GM18505 (cell line): ENCODE results near the gene SIRPB1.
"Not testable (repeated sequence)": the region's sequence is repeated elsewhere in the genome, so short reads cannot be mapped to it uniquely, and the experiment has no call there.

Experiments used
- ATAC-seq: cut with Tn5 transposase; IDR thresholded peaks from one replicate; pipeline ENCODE4 v1.9.1; 2021; ENCODE audit not compliant: unreplicated experiment
- POLR2A ChIP-seq: IDR thresholded peaks from 4 replicates; pipeline ENCODE4 v1.6.1; 2011; ENCODE audit warnings: borderline replicate concordance; ENCODE audit not compliant: insufficient read depth, insufficient read length; ENCODE audit errors: extremely low read depth

SIRPB1 gene

DNA sequence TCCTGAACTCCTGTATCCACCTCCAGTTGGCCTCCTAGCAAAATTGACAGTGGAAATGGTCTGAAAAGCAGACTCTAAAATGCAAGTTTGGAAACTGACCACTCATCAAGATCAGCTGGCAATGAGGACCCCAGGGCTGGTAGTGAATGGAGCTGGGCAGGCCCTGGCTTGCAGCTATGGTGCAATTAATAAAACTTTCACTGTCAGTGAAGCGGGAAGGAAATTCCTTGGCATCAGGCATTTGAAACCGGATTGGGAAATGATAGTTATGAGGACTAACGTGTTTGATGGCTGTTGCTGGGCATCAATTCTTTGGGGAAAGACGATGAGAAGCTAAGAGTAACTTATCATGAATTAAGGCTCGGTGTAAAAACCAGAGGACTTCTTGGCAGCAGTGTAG, 19.1 kb downstream of the SIRPB1 start:
- ATAC-seq = no peak
- no peak for TF ChIP-seq POLR2A

DNA sequence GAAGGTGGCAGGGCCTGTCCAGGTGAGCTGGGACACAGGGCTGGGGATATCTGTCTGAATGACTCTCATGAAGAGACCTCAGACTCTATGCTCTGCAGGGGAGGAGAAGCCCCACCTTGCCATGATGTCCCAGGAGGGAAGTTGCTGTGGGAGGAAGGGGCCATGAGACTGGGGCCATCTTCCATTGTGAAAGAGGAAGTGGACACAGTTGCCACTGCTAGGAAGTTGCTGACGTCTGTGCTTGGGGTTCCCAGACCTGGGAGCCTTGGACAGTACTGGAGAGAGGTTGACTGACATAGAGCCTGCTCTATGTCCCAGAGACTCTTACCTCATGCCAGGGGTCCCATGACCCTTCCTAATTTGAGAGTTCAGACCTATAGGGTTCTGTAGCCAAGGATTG, 24.5 kb downstream of the SIRPB1 start:
- no peak for ATAC-seq
- TF ChIP-seq POLR2A = no peak

DNA sequence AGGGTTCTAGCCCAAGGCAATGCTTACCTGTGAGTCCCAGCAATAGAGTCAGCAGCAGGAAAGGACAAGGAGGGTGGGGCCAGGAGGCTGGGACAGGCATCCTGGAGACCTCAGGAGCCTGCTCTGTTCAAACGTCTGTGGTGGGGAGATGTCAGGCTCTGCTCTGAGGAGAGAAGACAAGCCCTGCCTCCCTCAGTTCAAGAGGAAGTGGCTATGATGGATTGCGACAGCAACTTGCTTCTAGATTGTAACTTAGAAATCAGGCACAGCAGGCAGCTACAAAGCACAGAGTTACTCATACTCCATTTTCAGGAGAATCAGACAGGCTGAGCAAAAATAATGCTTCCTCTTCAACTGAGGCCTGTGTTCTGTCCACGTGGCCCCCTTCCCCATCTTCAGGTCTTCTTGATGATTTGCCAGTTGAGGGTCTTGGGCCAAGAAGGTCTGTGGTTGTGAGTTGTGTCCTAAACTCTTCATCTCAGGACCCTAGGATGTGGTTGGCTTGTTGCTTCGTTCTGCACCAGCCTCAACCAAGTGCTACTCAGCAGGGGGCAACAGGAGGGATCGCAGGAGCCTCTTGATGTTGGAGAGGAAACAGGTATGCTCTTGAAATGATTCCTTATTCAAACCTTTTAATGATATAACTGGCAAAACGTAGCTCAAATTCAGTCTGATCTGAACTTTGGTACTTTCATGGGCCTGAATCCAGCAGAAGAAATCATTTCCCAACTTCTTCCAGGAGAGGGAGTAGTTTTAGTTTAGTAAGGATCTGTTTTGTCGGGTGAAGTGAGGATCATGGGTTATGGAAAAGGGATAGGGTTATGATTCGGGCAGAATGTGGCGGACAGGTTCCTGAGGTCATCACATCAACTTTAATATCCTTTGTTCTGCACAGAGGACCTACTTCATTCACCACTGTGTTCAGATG, 31.0 kb downstream of the SIRPB1 start:
- ATAC-seq = no peak
- TF ChIP-seq POLR2A = no peak

DNA sequence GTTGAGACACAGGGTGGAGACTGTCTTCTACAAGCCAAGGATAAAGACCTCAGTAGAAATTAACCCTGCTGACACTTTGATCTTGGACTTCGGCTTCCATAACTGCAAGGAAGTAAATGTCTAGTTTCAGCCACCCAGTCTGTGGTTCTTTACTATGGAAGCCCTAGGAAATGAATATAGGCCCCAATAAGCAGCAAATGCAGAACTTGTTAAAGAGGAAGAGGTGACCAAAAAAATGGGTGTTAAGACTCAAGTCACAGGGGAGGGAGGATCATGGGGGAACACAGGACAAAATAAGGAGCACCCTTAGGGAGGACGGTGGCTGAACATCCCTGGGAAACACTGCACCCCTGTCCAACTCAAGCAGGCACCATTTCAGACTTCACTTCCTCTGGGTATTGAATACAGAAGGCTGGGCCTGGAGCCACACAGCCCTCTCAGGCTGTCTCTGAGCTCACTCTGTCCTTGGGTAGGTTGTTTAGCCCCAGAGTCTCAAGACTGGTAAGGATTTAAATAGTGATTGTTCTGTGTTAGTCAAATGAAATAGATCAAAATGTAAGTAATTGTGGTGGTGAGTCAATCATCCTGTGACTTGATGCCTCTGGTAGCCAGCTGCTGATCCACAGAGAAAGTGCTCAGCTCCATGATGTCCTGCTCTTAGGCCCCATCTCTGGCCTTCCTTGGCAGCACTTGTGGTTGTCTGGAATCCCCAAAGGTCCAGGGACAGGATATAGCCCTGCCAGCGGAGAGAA, 31.9 kb downstream of the SIRPB1 start:
- TF ChIP-seq POLR2A = no peak
- no peak for ATAC-seq

DNA sequence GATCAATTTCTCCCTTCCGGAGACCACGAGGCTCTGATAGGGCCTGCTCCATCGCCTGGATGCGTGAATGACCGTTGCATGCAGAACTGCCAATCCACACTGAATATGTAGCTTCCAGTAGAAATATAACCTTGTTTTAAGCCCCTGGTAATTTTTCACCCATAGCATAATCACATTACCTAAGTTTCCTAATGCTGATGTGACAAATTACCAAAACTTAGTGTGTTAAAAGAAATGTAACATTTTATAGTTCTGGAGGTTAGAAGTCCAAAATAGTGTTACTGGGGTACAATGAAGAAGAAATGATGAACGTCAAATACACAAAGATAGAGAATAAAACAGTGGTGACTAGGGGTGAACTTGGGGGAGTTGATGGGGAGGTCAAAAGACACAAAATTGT, 40.3 kb downstream of the SIRPB1 start:
- TF ChIP-seq POLR2A = no peak
- no peak for ATAC-seq

DNA sequence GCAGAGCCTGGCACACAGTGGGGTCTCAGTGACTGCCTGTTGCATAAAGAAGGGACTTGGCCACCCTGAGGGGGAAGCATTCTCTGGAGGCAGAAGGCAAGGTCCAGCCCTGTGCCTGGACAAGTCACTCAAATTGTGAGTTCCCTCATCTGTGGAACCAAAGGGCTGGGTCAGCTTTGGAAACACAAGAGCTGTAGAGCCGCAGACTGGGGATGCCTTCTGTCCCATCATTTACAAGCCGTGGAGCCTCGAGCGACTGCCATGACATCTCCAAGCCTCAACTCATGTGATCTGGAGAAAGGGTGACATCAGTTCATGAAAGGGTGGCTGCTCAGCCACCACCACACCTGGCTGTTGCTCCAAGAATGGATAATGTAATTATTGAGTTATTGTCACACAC, 41.9 kb downstream of the SIRPB1 start:
- TF ChIP-seq POLR2A = no peak
- ATAC-seq = no peak

DNA sequence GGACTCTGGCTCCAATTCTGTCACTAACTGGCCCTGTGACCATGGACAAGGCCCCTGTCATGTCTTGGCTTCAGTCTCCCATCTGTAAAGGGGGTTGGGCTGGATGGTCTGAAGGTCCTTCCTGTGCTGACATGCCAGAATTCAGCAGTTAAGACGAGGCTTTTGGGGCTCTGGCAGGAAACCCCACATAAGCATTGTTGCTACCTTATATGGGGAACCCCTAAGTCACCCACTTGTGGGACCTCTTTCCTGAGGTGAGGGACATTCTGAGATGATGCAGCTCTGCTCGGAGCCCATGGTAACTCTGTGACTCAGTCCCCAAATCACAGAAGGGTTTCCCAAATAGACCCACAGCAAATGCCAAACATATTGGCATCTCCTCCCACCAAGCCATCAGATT, 42.5 kb downstream of the SIRPB1 start:
- not testable (repeated sequence) for ATAC-seq

DNA sequence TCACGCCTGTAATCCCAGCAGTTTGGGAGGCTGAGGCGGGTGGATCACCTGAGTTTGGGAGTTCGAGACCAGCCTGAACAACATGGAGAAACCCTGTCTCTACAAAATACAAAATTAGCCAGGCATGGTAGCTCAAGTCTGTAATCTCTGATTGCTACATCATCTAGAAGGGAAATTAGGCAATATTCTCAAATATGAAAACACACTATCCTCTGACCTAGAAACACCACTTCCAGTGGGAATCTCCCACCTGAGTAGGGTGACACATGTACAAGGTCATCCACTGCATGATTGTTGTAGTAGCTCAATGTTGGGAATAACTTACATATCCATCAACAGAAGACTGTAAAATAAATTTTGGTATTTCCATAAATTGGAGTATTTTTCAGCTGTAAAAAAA, 43.2 kb downstream of the SIRPB1 start:
- ATAC-seq = no peak
- no peak for TF ChIP-seq POLR2A

DNA sequence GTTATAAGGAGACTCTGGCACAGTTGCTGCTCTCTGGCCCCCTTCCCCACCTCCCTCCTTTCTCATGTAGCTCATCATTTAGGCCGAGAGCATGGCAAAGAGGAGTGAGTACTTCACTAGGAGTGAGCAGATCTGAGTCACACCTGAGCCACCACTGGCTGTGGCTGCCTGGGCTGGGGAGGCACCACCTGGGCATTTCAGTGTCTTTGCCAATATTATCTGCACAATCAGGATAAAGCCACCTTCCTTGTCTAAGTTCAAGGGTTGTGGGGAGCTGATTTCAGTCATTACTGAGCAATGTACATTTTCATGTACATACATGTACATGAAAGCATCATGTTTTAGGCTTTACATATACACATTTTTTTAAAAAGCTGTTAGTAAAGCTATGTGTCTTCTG, 43.8 kb downstream of the SIRPB1 start:
- ATAC-seq = not testable (repeated sequence)

DNA sequence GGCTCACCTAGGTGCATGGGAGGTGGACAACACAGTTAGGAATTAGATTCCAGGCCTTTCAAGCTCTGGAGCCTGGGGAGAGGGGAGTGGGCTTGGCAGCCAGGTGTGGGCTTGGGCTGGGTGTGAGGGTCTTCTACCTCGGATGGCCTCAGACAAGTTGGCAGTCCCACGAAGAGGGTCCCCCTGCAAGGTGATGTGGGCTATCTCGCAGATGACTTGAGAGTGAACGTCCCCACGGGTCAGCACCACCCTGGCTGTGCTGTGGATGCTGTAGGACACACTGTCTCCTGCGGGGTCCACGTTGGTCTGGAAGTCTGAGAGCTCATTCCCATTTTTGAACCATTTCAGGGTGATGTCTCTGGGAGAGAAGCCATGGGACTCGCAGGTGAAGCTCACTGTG, 48.2 kb downstream of the SIRPB1 start:
- not testable (repeated sequence) for ATAC-seq
